Smooth muscle cell (in vitro differentiated cells): Measurements from ENCODE around the gene AEN. TPM values are rescaled to one million over a fixed set of nuclear protein-coding genes. Genes with fewer than 3 reads are reported as not detected.

Experiments used
- DNase-seq: peaks from one replicate; lab custom pipeline; 2025; ENCODE audit not compliant: unreplicated experiment; lab: John Stamatoyannopoulos, UW
- H2AFZ ChIP-seq: fragments of 200-600 bp; sonication (generic); 2 replicates; pipeline ENCODE4 v1.6.0; 2016; ENCODE audit warnings: antibody characterized with exemption, low read depth, mild to moderate bottlenecking
- H3F3A ChIP-seq: fragments of 200-600 bp; sonication (generic); 2 replicates; pipeline ENCODE4 v1.6.0; 2017; ENCODE audit warnings: antibody characterized with exemption, low read depth
- H3K27ac ChIP-seq: fragments of 200-600 bp; sonication (generic); 2 replicates; pipeline ENCODE4 v1.5.1; 2016; ENCODE audit warnings: low read depth, mild to moderate bottlenecking
- H3K27me3 ChIP-seq: fragments of 200-600 bp; sonication (generic); 2 replicates; pipeline ENCODE4 v1.6.1; 2016; ENCODE audit warnings: low read depth, mild to moderate bottlenecking
- H3K36me3 ChIP-seq: fragments of 200-600 bp; sonication (generic); 2 replicates; pipeline ENCODE4 v1.5.1; 2016; ENCODE audit warnings: low read depth
- H3K4me1 ChIP-seq: fragments of 200-600 bp; sonication (generic); 2 replicates; pipeline ENCODE4 v1.5.1; 2016; ENCODE audit warnings: low read depth
- H3K4me2 ChIP-seq: fragments of 200-600 bp; sonication (generic); 2 replicates; pipeline ENCODE4 v1.6.0; 2016; ENCODE audit warnings: mild to moderate bottlenecking
- H3K4me3 ChIP-seq: fragments of 200-600 bp; sonication (generic); 2 replicates; pipeline ENCODE4 v1.5.1; 2016; ENCODE audit warnings: mild to moderate bottlenecking
- H3K79me2 ChIP-seq: fragments of 200-600 bp; sonication (generic); 2 replicates; pipeline ENCODE4 v1.6.0; 2016; ENCODE audit warnings: low read depth, mild to moderate bottlenecking
- H3K9ac ChIP-seq: fragments of 200-600 bp; sonication (generic); 2 replicates; pipeline ENCODE4 v1.6.0; 2016; ENCODE audit warnings: low read depth
- H3K9me3 ChIP-seq: fragments of 200-600 bp; sonication (generic); replicated peaks from 2 replicates; pipeline ENCODE4 v1.5.1; 2016; ENCODE audit warnings: low read depth
- H4K20me1 ChIP-seq: fragments of 200-600 bp; sonication (generic); 2 replicates; pipeline ENCODE4 v1.6.0; 2016; ENCODE audit warnings: low read depth
- CTCF ChIP-seq: fragments of 200-600 bp; sonication (generic); IDR thresholded peaks from 2 replicates; pipeline ENCODE4 v1.5.1; 2017; ENCODE audit warnings: borderline replicate concordance, mild to moderate bottlenecking, antibody characterized with exemption; ENCODE audit not compliant: insufficient read depth, poor library complexity, severe bottlenecking
- WGBS: methylation state at CpG from one replicate; pipeline ENCODE4 v1.1.7; 2016; ENCODE audit warnings: low lambda C conversion rate; 5-methylcytosine and 5-hydroxymethylcytosine counted together
- polyA plus RNA-seq: library from polyadenylated mRNA; unstranded; fragments of >200 nt; fragmentation: Nextera tagmentation; extraction: Ambion mirVana; gene quantifications from 2 replicates; pipeline ENCODE4 v1.2.1, GENCODE V29; 2016
- total RNA-seq: library from RNA; depleted of rRNA; stranded (reverse); fragments of >200 nt; gene quantifications from 2 replicates; pipeline ENCODE4 v1.2.3, GENCODE V29; 2014

AEN gene
- total and polyA plus RNA-seq, 2 experiments from 2014 or later = 44.5 to 57.6 TPM

GRCh38 chr15:88605189-88606069, 15.7 kb upstream of the AEN start:
- no peak overlapping the region for H3K4me3 ChIP-seq
- H3K9me3 ChIP-seq = no peaks in the 10 kb centered on the region
- H3K27me3 ChIP-seq = peaks cover 86% of the 10 kb centered on the region
- peak overlapping the region; percentile 78 for H3K4me2 ChIP-seq
- WGBS = 3% methylated on average over 54 of the region's 58 CpGs
- TF ChIP-seq CTCF = no peak
- H4K20me1 ChIP-seq = no peaks in the 10 kb centered on the region
- no peak for DNase-seq
- peaks cover 28% of the 10 kb centered on the region for H3K4me1 ChIP-seq
- no peak overlapping the region for H2AFZ ChIP-seq
- no peaks in the 10 kb centered on the region for H3K36me3 ChIP-seq
- H3K79me2 ChIP-seq = no peaks in the 10 kb centered on the region
- no peak overlapping the region for H3K9ac ChIP-seq
- H3K27ac ChIP-seq = no peak overlapping the region
- H3F3A ChIP-seq = no peaks in the 10 kb centered on the region

GRCh38 chr15:88606070-88606794, 14.9 kb upstream of the AEN start:
- WGBS = 19% methylated on average over 26 of the region's 26 CpGs
- Histone ChIP-seq H3F3A (no peaks in the 10 kb centered on the region), H3K9me3 (no peaks in the 10 kb centered on the region), H3K9ac (no peak overlapping the region), H2AFZ (no peak overlapping the region), H3K4me2 (no peak overlapping the region), H3K79me2 (no peaks in the 10 kb centered on the region), H4K20me1 (no peaks in the 10 kb centered on the region), H3K27ac (no peak overlapping the region), H3K36me3 (no peaks in the 10 kb centered on the region), H3K27me3 (peaks cover 80% of the 10 kb centered on the region), H3K4me1 (peaks cover 32% of the 10 kb centered on the region), H3K4me3 (no peak overlapping the region)
- DNase-seq = no peak
- TF ChIP-seq CTCF = no peak

GRCh38 chr15:88607951-88608350, 13.2 kb upstream of the AEN start:
- H3K27me3 ChIP-seq = peaks cover 67% of the 10 kb centered on the region

More at GRCh38 chr15:88607951-88608350, 13.2 kb upstream of the AEN start:
- H3K9ac ChIP-seq = no peak overlapping the region
- peaks cover 33% of the 10 kb centered on the region for H3K4me1 ChIP-seq
- H2AFZ ChIP-seq = no peak overlapping the region
- no peaks in the 10 kb centered on the region for H3K9me3 ChIP-seq
- H3F3A ChIP-seq = no peaks in the 10 kb centered on the region
- no peaks in the 10 kb centered on the region for H3K79me2 ChIP-seq
- DNase-seq = no peak
- no peaks in the 10 kb centered on the region for H4K20me1 ChIP-seq
- H3K4me3 ChIP-seq = no peak overlapping the region
- H3K4me2 ChIP-seq = no peak overlapping the region
- H3K27ac ChIP-seq = no peak overlapping the region
- TF ChIP-seq CTCF = no peak
- WGBS = 89% methylated on average over 1 of the region's 1 CpG
- H3K36me3 ChIP-seq = no peaks in the 10 kb centered on the region
